Lung (tissue), 12 donors: ENCODE measurements around the gene PALMD. TPM values are rescaled to one million over a fixed set of nuclear protein-coding genes. Genes with fewer than 3 reads are reported as not detected.
A peak's percentile ranks its signal among the peaks of the same experiment; 100 is the strongest.

Source experiments
- ATAC-seq: fragments of 200-7000 bp; cut with Tn5 transposase; one replicate; pipeline ENCODE4 v1.9.1; 2020; ENCODE audit warnings: moderate number of reproducible peaks; ENCODE audit not compliant: insufficient read depth, low FRiP score
- DNase-seq, 3 donors: peaks; one replicate each; pipeline ENCODE4 v3.0.0-alpha.2; 2013 to 2017
- H3K27ac ChIP-seq, 2 donors: one replicate each; pipeline ENCODE4 v1.5.1; 2013; ENCODE audit warnings: mild to moderate bottlenecking in 2 of 2, moderate library complexity in 2 of 2, control low read depth in 1 of 2, inconsistent platforms in 1 of 2, low read depth in 1 of 2, low read length in 1 of 2
- H3K27me3 ChIP-seq, 3 donors: one replicate each; pipeline ENCODE4 v1.5.1; 2013; ENCODE audit warnings: low read length in 2 of 3; ENCODE audit not compliant: control insufficient read depth in 3 of 3, insufficient read depth in 3 of 3
- H3K36me3 ChIP-seq, 4 donors: one replicate each; pipeline ENCODE4 v1.5.1; 2013; ENCODE audit warnings: low read length in 4 of 4, mild to moderate bottlenecking in 1 of 4, moderate library complexity in 1 of 4; ENCODE audit not compliant: control insufficient read depth in 4 of 4, insufficient read depth in 4 of 4
- H3K4me1 ChIP-seq, 5 donors: one replicate each; pipeline ENCODE4 v1.5.1; 2013; ENCODE audit warnings: low read length in 5 of 5, mild to moderate bottlenecking in 2 of 5, moderate library complexity in 1 of 5; ENCODE audit not compliant: control insufficient read depth in 5 of 5, insufficient read depth in 5 of 5
- H3K4me3 ChIP-seq: one replicate; pipeline ENCODE4 v1.5.1; 2013; ENCODE audit warnings: mild to moderate bottlenecking, control low read depth, moderate library complexity
- H3K9ac ChIP-seq, 2 donors: one replicate each; pipeline ENCODE4 v1.5.1; 2013; ENCODE audit warnings: low read length in 2 of 2, control low read depth in 1 of 2; ENCODE audit not compliant: insufficient read depth in 1 of 2
- H3K9me3 ChIP-seq, 4 donors: one replicate each; pipeline ENCODE4 v1.5.1; 2013; ENCODE audit warnings: low read length in 3 of 4, mild to moderate bottlenecking in 1 of 4, moderate library complexity in 1 of 4; ENCODE audit not compliant: control insufficient read depth in 4 of 4, insufficient read depth in 3 of 4
- WGBS, 2 donors: extraction: QIAGEN DNeasy Blood & Tissue Kit; methylation state at CpG; one replicate each; pipeline ENCODE4 v1.1.7; 2013; 5-methylcytosine and 5-hydroxymethylcytosine counted together
- polyA plus RNA-seq, 2 donors: library from polyadenylated mRNA; stranded (reverse); fragments of 200-250 nt; gene quantifications; one replicate each; pipeline ENCODE4 v1.2.1, GENCODE V29; 2013
- total RNA-seq, 2 donors: library from RNA; depleted of rRNA in 1 of 2; stranded (reverse); fragments of >200 nt in 1 of 2; gene quantifications; one replicate each; pipeline ENCODE4 v1.2.1, GENCODE V29; 2014 to 2021
- TF ChIP-seq, protein P1 (sequence below): IDR thresholded peaks from 2 replicates; pipeline ENCODE4 v1.5.1; 2012; ENCODE audit warnings: mild to moderate bottlenecking; ENCODE audit errors: control extremely low read depth, extremely low read depth
- donor health status: control.
- donor health status: control.
- donor health status: Bipolar disorder and iron deficiency.
- donor health status: healthy.
- donor health status: DM: yes; HTN: yes; CAD: no.

PALMD gene
- total and polyA plus RNA-seq, 4 donors: 10.5 to 32.2 (median 22.0) TPM

DNA sequence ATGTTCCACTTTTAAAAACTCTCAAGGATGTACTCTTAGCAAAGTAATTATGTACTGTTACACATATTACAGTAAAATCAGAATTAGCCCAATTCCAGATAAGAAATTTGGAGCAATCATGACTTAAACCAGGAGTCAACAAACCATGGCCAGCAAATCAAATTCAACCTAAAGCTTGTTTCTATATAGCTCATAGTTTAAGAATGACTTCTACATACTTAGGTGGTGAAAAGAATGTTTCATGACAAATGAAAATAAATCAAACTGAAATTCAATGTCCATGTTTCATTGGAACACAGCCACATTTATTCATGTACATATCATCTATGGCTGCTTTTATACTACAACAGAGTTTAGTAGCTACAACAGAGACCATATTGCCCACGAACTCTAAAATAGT, 85.5 kb downstream of the PALMD start:
- 93 to 98% methylated on average over 1 of the region's 1 CpG for whole genome bisulfite sequencing, 2 donors
- no peak overlapping the region for H3K27ac ChIP-seq
- no peak for ATAC-seq
- TF ChIP-seq, protein P1, sequence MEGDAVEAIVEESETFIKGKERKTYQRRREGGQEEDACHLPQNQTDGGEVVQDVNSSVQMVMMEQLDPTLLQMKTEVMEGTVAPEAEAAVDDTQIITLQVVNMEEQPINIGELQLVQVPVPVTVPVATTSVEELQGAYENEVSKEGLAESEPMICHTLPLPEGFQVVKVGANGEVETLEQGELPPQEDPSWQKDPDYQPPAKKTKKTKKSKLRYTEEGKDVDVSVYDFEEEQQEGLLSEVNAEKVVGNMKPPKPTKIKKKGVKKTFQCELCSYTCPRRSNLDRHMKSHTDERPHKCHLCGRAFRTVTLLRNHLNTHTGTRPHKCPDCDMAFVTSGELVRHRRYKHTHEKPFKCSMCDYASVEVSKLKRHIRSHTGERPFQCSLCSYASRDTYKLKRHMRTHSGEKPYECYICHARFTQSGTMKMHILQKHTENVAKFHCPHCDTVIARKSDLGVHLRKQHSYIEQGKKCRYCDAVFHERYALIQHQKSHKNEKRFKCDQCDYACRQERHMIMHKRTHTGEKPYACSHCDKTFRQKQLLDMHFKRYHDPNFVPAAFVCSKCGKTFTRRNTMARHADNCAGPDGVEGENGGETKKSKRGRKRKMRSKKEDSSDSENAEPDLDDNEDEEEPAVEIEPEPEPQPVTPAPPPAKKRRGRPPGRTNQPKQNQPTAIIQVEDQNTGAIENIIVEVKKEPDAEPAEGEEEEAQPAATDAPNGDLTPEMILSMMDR: no peak
- no peak for DNase-seq
- no peaks in the 10 kb centered on the region for H3K9me3 ChIP-seq
- no peak overlapping the region for H3K9ac ChIP-seq
- H3K27me3 ChIP-seq: no peaks in the 10 kb centered on the region
- H3K4me3 ChIP-seq: no peak overlapping the region
- no peaks in the 10 kb centered on the region for H3K4me1 ChIP-seq
- peaks cover 0 to 5% (median 0%) of the 10 kb centered on the region in 4 donors for H3K36me3 ChIP-seq

DNA sequence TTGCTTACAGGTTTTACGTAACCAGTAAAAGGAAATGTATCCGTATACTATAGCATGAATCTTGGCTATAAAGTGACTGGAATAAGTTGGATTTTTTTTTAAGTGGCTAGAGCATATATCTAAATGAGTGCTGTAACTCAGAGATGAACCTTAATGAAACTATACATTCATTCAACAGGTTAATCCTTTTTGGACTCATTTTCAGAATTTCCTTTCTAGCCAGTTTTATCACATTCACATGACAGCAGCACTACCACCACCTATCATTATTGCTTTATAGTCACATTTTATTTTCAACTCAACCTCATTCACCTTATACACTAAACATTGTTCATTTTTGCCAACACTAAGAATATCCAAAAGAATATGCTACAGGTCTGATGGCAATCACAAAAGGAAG, 89.9 kb downstream of the PALMD start:
- no peak for ATAC-seq
- H3K27ac ChIP-seq: no peak overlapping the region
- H3K9me3 ChIP-seq: no peaks in the 10 kb centered on the region
- no peak overlapping the region for H3K4me3 ChIP-seq
- H3K27me3 ChIP-seq: no peaks in the 10 kb centered on the region
- peaks cover 0 to 8% (median 3%) of the 10 kb centered on the region in 4 donors for H3K36me3 ChIP-seq
- 78 to 95% methylated on average over 2 of the region's 2 CpGs for WGBS, 2 donors
- TF ChIP-seq, protein P1: no peak
- no peak overlapping the region for H3K9ac ChIP-seq
- DNase-seq: no peak
- H3K4me1 ChIP-seq: no peaks in the 10 kb centered on the region

DNA sequence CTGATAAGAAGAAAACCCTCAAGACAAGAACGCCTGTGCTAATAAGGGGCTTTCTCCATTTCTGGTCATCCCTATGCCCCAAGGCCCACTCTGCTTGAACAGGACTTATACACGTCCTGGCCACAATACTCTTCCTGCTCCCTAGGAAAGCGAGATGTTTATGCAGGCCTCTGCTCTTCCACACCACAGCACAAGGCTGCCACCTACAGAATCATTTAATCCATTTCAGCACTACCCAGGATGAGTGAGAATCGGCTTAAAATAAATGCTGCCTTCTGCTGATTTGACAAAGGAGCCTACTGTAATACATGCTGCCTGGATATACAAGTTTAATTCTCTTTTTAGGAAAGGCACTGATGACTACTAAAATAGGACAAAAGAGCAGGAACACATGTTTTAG, 91.1 kb downstream of the PALMD start:
- H3K27me3 ChIP-seq: no peaks in the 10 kb centered on the region
- peaks cover 0 to 11% (median 3%) of the 10 kb centered on the region in 4 donors for H3K36me3 ChIP-seq
- 54 to 55% methylated on average over 4 of the region's 4 CpGs for WGBS, 2 donors
- H3K4me1 ChIP-seq: no peaks in the 10 kb centered on the region
- H3K9me3 ChIP-seq: no peaks in the 10 kb centered on the region
- no peak overlapping the region for H3K9ac ChIP-seq
- DNase-seq (peak; percentile 25 to 60 (median 45)), ATAC-seq (no peak)
- TF ChIP-seq, protein P1: no peak
- H3K27ac ChIP-seq: no peak overlapping the region
- H3K4me3 ChIP-seq: no peak overlapping the region

DNA sequence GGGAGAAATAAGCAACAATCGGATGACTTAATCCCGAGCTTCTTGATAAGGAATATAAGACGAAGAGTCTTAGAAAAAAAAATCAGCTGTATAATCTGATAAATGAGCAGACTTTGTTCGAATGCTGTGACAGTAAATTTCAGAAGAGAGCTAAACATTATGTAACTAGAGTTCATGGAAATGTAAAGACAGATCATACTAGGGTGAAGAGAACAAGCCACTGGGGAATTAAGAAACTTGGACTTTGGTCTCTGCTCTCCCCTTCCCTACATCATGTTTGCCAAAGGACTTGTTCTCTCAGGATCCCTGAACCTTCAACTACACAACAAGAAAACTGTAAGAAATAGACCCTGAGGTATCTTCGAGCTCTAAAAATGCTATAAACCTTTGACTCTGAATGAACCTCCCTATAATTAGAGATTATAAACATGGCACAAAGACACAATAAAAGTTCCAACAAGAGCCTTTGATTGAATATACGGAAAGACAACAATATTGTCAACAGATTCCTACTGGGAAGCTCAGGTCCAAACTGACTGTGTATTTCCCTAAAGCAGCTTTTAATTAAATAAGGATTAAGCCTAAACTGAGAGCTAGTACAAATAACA, 93.0 kb downstream of the PALMD start:
- Histone ChIP-seq H3K9me3 (no peaks in the 10 kb centered on the region), H3K36me3 (peaks cover 0 to 16% (median 3%) of the 10 kb centered on the region in 4 donors), H3K27me3 (no peaks in the 10 kb centered on the region), H3K4me1 (no peaks in the 10 kb centered on the region), H3K9ac (no peak overlapping the region), H3K27ac (no peak overlapping the region), H3K4me3 (no peak overlapping the region)
- 73 to 85% methylated on average over 6 of the region's 6 CpGs for WGBS, 2 donors
- TF ChIP-seq, protein P1: no peak
- DNase-seq (no peak), ATAC-seq (no peak)
